HS-27A (cell line): ENCODE results near the gene DOCK2.

Experiments used
- DNase-seq: peaks from one replicate; pipeline ENCODE4 v3.0.0-alpha.2; 2012; ENCODE audit warnings: low read depth, missing footprints

The DOCK2 gene

DNA sequence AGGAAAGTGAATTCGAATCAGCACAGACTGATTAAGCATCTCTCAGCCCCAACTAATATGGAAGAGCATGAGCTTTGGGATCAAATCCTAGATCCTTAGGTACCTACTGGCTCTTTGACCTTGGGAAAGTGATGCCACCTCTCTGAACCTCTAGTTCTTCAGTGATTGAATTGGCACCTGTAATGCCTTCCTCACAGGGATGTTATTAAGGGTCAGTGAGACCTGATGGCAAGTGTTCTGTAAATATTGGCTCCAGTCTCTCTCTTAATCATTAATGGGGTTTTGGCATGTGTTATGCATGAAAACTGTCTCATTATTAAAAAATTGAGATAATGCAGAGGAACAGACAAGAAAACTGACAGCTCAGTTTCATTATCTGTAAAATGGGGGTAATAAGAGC, 227.4 kb downstream of the DOCK2 start:
- no peak for DNase-seq

DNA sequence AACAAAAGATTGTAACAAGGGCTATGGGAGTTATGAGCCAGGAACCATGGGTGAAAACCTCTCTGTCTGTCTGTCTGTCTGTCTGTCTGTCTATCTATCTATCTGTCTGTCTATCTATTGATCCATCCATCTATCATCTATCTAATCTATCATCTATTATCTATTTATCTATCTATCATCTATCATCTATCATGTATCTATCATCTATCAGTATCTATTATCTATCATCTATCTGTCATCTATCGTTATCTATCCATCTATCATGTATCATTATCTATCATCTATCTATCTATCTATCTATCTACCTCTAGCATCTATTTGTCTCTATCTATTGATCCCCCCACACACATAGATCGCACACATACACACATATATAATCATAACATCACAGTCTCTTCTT, 230.3 kb downstream of the DOCK2 start:
- no peak for DNase-seq

DNA sequence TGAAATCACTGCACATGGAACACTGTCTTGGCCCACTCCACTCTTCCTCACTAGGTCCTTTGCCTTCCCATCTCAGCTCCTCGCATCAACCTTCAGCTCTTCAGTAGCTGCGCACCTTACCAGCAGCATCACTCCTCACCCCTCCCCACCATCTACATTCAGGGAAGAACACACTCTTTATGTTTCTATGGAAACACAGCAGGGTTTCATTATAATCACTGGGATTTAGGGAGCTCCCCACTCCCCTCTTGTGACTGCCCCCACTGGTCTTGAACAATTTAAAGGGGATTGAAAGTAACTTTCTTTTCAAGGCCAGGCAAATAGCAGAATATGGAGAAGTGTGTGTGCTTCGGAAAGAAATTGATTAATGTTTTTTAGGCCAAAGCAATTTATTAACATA, 232.0 kb downstream of the DOCK2 start:
- DNase-seq, result no peak

DNA sequence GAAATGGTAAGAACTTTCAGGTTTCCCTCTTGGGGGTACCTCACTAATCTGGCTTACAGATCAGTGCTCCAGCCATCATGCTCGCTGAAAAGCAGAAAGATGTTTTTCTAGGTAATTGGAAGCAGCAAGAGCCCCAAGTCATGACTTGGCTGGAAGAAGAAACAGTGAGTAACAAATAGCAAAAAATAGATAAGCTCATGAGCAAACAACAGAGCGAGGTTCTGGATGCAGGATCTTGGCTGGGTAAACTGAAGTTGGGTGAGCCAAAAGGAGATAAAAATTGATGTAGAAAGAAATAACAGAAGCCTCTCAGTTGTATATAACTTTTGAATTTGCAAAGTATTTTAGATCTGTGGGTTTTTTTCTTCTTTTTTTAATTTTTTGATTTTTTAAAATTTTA, 233.1 kb downstream of the DOCK2 start:
- DNase-seq, result no peak

DNA sequence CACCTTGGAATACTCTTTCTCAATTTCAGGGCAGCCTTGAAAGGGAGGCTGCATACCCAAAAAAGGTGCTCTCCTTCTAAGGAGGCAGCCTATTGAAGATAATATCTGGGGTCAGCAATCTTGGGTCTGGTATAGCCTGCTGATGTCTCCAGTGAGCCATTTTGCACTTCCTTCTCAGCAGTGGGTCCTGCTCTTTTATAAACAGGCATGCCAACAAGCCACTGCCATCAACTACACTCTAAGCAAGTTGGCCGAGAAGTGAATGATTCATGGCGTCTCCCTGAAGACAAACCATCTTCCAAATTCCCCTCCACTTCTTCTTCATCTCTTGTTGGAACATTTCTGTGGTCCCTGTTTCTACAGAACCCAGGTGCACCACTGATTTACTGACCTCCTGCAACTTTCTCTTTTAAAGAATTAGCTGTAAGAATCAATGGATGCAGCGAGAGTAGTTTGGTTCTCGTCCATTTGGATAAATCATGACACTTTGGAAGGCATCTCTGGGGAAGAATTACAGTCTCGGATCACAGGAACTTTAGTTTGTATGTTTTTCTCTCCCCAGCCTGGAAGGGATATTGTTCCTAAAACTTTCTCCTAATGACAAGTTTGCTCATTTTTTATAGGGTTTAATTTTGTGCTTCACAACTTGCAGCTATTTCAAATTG, 234.9 kb downstream of the DOCK2 start:
- no peak for DNase-seq

DNA sequence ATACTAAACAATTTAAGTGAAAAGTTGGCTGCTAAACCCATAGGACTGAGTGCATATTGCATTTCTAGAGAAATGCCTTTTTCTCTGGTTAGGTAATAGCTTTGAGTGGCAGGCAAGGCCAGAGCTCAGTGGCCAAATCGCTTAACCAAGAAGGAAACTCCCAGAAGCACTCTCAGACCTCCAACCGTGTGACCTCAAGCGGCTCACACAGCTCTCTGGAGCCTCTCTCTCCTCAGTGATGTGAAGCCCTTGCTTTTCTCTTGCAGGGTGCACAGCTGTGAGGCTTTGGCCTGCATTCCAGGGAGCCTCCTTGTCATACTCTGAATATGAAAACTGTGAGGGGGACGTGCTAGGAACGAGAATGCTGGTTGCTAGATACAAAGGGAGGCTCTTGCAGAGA, 236.6 kb downstream of the DOCK2 start:
- DNase-seq, result no peak

DNA sequence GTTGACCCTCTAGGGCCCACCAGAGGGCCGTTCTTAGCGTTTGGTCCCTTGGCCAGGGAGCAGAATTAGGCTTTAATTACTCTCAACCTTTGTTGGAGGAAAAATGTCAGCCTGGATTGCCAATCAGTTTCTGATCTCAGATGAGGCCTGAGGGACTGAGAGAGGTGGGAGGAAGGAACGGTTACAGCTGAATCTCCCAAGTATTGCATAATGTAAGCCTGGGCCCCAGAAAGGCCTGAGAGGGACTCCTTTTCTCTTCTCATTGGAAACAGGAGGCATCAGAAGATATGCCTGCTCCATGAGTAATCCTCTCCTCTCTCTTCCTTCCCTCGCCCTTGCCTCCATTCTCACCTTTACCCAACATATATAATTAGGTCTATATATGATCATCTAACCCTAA, 237.5 kb downstream of the DOCK2 start:
- no peak for DNase-seq

DNA sequence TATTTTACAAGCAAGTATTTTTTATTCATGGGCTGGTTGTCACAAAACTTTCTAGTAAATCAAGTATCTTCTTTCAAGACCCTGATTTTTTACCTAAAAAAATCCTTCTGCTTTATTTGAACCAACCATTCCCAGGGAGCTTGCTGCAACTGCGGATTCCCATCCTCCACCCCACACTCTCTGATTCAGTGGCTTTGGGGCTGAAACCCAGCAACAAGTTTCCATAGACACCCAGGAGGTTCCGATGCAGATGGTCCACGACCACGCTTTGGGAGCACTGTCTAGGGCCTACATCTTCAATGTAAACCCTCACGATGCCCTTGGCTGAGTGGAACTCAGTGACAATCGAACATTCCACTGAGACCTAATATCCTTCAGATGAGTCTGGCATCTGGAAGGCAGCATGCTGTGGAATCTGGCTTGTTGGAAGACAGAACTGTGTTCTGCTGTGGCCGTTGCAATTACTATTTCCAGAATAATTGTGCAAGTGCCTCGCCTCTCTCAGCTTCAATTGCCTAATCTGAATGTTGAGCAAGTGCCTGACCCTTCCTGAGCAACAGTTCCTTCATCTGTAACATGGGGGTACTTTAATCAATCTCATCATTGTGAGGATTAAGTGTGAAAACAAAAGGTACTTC, 238.1 kb downstream of the DOCK2 start:
- DNase-seq, result no peak

DNA sequence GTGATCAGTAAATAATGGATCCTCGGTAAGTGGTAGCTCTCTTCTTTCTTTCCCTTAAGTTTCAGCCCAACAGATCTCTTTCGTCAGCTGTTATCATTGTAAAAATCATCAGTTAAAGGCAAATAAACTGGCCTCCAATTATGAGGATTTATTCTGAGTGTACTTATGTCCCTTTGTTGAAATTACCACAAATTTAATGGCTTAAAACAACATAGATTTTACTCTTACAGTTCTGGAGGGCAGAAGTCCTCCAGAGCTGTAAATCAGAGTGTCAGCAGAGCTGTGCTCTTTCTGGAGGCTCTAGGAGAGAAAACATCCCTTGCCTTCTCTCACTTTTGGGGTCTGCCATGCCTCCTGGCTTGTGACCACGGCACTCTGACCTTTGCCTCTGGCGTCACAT, 238.7 kb downstream of the DOCK2 start:
- no peak for DNase-seq

DNA sequence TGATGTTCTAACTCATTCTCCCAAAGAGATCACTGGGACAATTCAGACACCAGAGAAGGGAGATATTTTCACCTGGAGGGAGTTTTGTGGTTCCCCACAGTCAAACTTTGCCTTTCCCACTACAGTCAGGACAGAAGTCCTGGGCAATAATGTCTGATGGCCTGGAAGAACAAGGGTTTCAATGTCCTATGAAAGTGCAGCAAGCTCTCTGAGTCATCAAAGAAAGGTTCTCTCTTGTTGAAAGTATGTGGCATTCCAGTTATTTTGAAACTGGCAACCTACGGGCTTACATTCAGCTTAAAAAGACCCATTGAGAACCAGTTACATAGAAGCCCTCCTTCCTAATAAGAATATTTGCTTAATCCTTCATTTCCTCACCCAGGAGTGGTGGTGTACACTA, 239.3 kb downstream of the DOCK2 start:
- no peak for DNase-seq

DNA sequence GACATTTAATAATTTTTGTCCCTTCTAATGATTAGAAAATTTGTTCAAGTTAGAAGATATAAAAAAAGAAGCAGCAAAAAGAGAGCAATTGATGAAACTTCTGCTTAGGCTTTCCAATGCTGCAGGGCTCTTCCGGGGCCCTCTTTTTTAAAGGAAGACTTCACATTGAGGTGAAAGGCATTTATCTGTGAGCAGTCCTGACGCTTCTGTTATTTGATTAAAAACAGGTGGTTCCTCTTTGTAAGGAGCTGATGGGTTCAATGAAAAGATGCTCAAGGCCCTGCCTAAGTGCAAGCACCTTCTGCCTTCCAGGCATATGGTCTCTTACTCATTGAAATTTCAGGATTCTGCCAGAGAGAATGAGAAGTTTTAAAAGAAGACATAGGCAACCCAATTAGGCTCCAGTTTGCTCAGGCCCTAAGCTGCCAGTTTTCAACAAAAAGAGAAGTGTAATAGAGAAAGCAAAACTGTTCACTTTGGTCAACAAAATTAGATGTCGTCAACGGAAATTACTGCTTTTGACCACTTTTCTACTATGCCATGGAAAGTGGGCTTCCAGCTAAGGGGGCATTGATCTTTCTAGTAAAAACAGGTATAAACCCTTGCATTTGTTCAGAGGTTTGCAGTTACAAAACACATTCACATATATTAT, 243.1 kb downstream of the DOCK2 start:
- DNase-seq, result no peak

DNA sequence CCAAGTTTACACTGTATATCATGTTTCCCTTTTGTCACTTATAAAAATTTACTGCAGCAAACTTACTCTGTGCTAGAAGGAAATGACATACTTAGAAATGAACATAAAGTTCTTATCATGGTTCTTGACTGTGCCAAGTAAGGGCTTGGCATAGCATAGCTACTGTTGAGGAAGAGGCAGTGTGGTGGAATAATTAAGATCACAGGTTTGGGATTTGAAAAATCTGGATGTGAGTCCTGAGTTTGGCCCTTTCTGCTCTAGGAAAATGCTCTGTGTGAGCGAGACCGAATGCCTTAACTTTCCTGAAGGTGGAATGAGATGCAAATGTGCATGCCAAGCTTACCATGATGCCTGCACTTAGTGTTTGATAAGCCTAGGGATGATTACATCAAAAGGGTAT, 243.7 kb downstream of the DOCK2 start:
- DNase-seq, result no peak

DNA sequence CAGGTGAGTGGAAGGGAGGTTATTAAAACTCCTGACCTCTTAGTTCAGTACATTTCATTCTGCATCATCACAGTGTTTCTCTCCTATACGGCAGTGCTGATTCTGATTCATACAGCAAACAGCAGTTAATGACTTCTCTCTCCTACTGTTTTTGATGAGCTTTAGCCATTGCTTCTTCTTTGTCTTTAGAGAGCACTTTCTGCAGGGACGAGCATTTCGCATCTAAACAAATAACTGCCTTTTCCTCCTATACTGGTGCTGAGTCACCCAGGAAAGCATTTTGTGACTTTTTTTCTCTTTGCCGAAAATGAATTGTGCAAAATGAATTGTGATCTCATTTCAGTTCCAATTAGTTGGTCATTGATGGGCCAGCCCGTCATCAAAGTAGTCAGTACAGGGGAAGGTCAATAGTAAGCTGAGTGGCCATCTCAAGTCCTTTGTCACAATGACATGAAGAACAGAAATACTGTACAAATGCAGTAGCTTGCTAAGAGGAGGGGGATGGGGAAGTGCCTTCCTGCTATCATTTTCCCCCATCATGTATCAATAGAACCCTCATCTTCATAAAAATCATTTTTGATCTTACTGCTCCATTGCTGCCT, 244.7 kb downstream of the DOCK2 start:
- no peak for DNase-seq

DNA sequence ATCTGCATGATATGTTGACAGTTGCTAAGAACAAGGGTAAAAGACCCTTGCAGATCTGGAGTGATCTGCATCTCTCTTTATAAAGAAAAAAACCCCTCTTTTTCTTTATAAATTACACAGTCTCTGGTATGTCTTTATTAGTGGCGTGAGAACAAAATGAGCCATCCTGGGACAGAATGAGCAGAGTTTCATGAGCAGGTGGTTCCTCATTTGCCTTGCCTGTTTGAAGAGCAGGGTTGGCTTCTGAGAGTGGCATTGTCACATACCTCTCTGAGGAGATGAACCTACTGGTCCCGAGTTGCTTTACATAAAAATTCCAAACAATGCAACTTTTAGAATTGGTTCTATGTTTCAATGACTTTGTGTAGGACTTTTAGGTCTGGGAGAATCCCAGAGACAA, 249.0 kb downstream of the DOCK2 start:
- no peak for DNase-seq

DNA sequence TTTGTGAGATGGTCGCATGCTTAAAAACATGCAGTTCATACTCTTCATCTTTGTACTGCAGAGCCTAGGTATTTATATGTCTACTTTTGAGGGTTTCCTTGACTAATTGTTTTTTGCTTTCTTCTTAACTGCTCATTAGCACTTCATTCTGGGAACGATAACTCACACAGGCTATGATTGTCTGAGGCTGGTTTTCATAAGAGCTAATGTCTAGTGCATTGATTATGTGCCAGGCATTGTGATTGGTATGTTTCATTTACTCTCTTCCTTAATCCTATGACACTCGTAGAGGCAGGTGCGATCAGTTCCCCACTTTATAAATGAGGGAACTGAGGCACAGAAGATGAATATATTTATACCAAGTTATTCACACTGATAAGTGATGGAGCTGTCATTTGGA, 249.6 kb downstream of the DOCK2 start:
- DNase-seq, result no peak

DNA sequence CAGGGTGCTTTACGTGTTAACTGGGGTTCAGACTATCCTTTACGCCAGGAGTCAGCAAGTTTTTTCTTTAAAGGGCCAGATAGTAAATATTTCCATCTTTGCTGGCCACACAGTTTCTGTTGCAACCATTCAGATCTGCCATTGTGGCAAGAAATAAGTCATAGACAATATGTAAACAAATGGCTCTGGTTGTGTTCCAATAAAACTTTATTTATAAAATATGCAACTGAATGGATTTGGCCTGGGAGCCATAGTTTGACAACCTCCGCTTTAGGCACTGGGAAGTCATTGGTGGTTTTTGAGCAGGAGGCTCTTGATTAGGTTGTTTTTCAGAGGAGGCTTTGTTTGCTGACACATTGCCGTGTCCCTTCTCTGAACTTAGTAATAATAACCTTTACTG, 252.5 kb downstream of the DOCK2 start:
- no peak for DNase-seq

DNA sequence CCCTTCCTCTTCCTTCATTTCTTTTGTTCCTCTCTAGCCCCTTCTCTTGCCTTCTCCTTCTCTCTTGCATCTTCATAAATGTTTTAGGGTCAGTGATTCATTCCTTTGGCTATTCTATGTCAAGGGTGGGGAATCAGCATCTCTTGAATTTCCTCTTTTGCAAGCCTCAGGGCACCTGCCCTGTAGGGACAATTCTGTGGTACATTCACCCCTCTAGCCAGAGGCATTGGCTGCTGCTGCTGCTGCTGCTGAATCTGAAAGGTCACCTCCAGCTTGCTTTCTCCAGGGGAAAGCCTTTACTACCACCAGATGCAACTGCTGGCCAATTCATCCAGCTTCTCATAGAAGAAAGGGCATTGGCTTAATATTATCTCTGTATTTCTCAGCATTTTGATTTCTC, 255.9 kb downstream of the DOCK2 start:
- DNase-seq, result no peak

DNA sequence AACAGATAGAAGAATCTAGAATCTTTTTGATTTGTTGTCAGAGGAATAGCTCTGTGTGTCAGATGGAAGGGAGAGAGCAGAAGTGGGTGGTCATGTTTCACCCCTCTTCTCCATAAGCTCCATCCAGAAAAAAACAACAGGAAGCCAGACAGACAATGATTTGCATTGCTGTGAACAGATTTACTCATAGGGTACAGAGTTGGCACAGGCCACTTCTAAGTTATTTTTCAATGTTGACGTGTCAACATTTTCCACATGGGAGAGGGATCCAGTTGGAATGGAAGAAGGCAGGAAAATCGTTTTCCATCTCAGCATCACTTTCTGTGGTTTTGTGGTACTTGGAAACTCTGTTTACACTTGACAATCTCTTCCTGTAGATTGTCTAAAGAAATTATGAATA, 256.5 kb downstream of the DOCK2 start:
- no peak for DNase-seq

DNA sequence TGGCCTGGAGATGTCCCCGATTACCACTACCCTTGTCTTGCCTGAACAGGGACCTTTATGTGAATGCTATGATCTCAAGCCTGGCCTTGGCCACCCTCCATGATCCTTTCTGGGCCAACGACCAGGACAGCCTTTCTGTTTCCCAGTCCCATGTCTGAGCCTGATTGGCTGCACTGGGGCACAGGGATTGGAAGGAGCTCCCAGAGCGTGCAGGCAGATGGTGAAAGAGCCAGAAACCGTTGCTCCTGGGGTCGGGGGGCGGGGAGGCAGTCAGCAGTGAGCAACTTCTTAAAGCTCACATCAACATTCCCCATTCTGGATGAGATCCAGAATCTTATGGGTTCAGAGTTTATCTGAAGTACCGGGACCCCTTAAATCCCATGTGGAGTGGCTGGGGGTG, 258.9 kb downstream of the DOCK2 start:
- no peak for DNase-seq

DNA sequence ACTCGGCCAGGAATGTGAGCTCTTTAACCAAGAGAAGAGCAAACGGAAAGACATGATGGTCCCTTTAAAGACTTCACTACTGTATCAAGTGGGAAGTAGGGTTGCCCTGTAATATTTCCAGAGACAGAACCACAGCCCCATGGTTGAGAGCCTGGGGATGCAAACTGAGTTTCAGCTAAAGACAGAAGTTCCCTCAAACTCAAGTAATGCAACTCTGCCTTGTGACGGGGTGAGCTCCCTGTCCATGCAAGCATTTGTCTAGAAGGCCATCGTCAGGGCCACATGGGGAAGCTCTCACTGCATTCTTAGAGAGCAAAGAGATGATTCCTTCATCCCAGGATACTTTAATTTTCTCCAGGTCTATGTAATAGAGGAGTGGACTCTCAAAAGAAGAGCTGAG, 260.4 kb downstream of the DOCK2 start:
- DNase-seq, result no peak

DNA sequence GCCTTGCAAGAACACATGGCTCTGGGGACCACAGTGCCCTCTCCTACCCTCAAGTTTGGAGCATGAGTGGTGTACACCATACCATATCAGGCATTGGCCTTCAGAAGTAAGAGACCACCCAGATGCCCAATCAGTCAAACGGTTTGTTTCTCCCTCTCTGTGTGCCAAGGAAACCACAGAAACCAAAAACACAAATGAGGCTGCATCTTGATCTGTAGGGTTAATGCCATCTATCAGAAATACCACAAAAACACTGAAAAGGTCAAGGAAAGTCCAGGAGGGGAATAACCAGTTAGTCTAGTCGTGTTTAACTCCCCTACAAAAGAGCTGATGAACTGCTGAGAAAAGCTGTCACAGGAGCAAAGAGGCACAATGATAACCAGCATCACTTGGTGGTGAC, 264.8 kb downstream of the DOCK2 start:
- no peak for DNase-seq

DNA sequence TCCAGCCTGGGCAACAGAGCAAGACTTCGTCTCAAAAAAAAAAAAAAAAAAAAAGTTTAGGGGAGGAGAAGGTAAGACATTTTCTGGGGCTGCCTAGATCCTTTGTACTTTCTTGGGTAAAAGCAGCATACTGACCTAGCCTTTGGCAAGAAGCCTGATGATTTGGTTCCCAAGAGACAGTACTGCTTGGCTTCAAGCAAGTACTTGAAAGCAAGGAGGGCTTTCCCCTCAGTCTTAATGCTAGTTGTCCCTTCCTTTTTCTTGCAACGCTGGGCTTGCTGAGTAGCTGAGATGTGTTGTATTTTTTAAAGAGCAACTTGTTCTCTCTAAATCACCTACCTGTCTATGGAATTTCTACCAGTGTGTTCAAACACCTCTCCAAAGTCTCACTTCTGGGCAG, 267.0 kb downstream of the DOCK2 start:
- DNase-seq, result no peak

DNA sequence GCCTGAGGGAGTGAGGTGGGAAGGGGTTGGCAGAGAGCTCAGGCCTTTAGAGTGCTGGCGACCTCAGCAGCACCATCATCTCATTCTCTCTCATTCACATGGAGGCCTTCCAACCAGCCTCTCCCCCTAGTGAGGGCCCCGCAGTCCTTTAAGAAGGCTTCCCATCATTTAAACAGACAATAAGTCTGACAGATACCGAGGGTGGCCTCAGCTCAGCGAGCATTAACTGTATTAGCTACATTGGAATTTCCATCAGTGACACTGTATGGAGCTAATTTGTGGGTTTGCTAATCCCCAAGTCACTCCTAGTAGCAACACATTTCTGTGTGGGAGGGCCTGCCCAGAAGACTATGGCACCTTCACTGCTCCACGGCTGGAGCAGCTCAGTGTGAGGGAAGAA, 267.4 kb downstream of the DOCK2 start:
- DNase-seq, result no peak
